NCI-H748 (cell line): Measurements from ENCODE around the gene CHRM3.
A peak's percentile ranks its signal among the peaks of the same experiment; 100 is the strongest.
"Not testable (repeated sequence)": the region's sequence is repeated elsewhere in the genome, so short reads cannot be mapped to it uniquely, and the experiment has no call there.

Source experiments
- DNase-seq: peaks from one replicate; lab custom pipeline; 2025; ENCODE audit not compliant: unreplicated experiment; lab: John Stamatoyannopoulos, UW

Gene CHRM3

DNA sequence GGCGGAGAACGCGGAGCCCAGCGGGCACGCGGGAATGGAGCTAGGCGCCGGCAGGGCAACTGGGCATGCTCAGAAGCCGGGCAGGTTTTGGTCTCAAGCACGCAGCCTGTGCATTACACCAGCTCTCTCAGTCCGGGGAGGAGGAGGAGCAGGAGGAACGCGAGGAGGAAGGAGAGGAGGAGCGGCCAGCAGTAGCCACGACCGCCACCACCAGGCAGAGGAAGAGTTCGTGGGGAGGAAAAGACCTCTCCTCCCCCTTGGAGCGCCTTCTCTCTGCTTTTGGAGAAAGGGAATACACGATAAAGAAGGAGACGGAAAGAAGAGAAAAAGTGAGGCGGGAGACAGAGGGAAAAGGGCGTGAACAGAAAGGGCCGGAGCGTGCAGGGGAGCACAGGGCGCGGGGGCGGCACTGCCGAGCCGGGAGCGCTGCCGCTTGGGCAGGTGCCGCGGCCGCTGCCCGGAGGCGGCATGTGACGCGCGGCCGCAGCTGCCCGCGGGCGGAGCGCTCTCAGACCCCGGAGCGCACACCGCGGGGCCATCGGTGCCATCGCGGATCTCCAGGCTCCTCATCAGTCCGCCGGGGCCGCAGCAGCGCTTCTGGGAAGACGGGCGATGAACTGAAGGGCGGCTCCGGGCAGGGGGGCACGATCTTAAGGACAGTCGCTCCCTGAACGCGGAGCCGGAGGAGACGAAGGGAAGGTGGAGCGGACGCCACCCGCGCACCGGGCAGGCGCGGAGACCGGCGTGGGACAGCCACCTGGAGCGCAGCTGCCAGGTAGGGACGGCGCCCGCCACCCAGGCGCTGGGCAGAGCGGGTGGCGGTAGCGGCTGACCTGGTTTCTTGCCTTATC, at the start of gene CHRM3:
TSS of gene CHRM3 (plus strand) at position 116 of the 851 bp plus-strand sequence. CDS start 520,884 bp downstream, outside the sequence.
- DNase-seq: peak; percentile 83

DNA sequence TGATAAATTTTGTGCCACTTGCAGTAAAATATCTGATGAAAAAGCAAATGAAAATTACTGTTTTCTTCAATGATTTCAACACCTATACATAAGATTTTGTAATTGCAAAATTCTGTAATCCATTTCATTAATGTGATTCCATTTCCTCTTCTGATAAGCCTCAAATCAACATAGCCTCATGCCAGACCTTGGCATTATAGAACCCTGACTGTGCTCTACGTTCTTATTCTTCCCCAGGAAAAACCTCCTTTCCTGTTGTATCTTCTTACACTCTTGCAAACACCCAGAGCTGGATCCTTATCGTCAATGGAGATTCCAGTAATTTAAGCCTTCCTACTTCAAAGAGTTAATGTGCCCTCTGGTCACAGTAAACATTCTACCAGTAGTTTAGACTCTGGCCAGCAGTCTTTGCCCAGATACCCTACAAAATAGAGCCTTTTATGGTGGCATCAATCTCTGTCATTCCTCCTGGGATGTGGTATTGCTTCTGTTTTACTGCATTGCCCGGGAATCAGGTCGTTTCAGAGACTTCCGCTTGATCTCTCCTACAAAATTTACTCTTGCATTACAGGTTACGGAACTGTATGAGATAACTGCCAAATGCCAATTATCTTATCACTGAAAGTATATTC, 48.5 kb upstream of the CHRM3 start:
- no peak for DNase-seq

DNA sequence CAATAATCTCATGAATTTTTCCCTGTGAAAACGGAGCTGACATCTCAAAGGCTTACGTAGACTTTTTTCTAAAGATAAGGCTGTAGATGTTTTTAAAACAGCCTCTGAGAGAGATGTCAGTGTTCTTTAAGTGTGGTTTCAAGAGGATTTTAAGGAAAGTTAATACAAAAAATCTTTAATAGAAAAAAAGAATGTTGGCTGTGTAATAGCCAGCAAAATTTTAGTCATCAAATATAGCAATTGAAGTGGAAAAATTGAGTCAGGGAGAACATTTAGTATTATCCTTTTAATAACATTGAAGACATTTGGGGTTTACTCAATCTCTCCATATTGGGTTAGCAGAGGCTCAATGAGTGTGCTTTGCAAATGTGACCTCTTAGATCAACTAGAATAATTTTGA, 38.6 kb upstream of the CHRM3 start:
- DNase-seq: no peak

DNA sequence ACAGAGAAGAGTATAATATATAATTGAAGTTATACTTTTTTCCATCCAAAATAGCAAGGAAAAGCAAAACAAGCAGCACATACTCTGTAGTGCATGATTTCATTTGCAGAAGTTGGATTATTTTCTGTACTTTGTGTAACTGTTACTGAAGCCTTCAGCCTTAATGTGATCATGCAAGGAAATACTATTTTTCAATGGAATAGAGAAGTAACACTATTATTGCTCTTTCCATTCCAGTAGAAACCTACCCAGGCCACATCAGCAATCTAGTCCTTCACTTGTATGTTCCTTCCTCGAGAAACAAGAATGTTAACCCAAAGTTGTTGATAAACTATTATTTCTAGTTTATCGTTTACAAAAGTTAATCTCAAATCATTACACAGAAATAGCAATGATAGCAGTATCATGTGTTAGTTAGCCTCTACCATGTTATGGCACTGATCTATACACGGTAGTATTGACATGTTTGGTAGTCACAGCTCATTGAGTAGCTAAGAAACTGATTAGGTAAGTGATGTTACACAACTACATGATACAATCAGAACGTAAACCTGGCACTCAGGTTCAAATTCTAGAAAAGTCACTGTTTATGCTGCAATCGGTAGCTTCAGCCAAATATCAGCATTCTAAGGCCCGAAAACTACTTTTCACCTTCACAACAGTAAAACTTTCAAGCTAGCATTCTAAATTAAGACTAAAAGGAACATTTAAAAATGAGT, 37.6 kb upstream of the CHRM3 start:
- DNase-seq: no peak

DNA sequence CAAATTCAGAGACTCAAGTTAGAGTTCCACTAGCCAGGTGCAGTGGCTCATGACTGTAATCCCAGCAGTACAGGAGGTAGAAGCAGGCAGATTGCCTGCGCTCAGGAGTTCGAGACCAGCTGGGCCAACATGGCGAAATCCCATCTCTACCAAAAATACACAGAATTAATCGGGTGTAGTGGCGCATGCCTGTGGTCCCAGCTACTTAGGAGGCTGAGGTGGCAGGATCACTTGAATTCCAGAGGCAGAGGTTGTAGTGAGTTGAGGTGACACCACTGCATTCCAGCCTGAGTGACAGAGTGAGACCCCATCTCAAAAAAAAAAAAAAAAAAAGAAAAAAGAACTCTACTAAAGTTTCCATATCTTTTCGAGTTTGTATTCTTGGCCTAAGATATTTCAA, 36.7 kb upstream of the CHRM3 start:
- no peak for DNase-seq

DNA sequence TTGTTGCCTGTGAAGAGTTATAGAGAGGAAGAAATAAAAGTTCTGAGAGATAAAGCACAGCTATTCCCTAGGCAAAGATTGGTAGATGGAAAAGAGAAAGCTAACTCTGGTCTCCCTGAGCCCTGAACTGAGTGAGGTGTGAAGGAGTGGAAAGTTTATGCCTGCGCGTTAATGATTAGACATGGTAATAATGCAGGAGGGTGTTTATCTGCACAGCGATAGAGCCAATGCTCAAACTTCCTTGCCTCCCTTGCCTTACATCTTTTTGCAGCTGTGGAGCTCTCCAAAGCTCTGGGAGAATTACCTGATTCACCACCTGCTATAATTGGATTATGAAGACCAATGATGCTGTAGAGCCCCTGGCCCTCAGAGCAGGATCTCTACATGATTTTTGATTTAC, 32.8 kb upstream of the CHRM3 start:
- DNase-seq: no peak

DNA sequence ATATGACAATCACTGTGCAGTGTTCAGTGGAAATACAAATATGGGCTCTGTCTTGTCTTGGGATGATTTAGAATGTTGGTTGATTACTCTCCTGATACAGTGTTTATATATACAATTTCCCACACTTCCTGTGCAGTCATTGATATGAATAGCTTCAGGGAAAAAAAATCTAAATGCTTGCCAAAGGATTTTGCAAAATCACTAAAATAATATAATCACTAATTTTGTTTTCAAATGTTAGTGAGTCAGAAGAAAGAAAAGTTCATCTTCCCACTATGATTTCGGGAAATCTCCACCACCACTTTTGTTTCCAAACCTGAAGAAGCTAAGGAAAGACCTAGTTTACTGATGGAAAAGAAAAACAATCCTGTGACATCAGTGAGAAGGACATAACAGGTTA, 32.1 kb upstream of the CHRM3 start:
- DNase-seq: no peak

DNA sequence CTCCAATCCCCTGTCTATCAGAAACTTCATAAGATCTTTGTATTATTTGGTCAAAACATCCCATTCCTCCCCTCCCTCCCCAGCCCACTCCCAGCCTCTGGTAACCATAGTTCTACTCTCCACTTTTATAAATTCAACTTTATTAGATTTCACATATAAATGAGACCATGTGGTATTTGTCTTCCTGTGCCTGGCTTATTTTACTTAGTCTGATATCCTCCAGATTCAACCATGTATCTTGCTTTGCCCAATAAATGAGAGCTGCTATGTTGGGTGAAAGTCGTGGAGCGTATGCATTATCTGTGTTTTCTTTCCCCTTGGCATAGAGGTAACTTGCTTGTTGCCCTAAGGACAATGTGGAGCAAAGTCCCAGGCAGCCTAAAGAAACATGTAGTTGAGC, 28.5 kb upstream of the CHRM3 start:
- no peak for DNase-seq

DNA sequence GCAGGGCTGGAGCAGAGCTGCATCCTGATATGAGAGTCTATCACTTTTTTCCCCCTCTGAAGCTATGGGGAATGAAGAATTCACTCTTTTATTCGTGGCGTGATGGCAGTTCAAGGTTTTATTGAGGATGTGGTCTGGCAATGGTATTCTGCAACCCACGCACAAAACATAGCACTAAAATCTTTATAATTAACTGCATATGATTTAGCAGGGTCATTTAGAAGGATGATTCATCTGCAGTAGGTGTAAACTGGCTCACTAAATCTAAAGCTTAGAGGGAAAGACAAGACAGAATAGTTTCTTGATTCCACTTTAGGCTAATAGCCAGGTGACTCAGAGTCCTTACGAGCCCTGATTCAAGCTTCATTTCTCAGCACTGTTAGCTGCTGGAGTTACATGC, 25.0 kb upstream of the CHRM3 start:
- DNase-seq: no peak

DNA sequence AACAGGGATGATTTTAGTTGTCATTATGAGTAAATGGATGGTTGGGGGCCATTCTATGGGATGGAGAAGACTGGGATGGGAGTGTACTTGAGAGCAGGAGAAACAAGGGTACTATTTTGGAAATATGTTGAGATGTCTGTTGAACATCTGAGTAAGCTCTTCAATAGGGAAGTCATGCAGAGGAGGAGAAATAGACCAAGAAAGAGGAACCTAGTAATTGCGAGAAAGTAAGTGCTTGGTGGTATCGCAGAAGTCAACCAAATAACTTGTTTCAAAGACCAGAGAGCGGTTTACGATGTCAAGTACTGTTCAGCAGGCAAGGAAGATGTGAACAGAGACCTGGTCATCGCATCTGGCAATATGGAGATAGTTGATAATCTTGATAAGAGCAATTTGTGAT, 22.4 kb upstream of the CHRM3 start:
- no peak for DNase-seq

DNA sequence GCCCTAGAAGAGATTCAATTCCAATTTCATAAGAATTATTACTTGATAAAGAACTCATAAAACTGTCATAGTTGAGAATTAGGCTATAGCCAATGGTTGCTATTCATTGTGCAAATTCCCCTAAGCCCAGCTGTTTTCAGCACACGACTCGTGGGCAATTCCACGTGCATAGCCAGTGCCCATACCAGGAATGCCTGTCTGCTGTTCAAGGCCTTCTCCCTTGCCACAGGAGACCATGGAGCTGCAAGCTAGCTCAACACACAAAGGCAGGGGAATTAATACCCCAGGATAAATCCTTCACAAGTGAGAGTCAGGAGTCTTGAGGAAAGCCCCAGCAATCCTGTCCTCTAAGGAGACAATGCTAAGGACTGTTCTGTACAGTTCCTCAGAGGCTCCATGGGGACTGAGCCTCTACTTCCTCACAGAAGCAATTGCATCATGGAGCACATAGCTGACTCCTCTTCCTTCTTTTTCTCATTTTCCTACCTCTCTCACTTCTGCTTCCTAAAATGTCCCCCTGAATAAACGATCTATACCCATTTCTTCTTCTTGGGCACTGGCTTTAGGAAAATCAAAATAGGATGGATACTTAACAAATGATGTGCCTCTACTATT, 19.1 kb upstream of the CHRM3 start:
- DNase-seq: no peak

DNA sequence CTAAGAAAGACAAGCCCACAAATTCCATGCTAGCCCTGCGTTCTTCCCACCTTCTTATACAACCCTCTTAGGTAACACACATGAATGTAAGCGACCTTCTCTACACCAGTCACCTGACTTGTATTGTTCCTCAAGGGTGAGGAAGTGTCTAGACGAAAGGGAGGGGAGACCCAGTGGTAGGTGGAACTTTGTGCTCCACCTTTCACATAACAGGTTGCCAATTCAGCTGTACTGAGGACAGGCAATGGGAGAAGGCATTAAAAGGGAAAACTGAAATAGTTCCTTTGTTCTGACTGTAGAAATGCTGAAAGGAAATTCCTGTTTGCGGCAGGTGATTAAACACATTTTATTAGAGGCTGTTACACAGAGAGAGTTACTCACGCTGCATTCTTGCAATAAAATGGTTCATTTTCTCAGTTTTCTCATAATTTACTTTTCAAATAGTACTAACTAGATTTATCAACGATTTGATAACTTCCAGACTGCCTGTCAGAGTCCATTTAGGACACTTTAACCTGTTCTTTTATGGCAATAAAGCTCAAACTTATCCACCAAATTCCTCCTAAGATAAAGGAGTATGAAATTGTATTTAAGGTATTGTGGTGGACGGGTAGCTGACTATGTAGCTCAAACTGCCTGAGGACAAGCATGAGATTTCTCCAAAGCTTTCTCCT, 17.8 kb upstream of the CHRM3 start:
- no peak for DNase-seq

DNA sequence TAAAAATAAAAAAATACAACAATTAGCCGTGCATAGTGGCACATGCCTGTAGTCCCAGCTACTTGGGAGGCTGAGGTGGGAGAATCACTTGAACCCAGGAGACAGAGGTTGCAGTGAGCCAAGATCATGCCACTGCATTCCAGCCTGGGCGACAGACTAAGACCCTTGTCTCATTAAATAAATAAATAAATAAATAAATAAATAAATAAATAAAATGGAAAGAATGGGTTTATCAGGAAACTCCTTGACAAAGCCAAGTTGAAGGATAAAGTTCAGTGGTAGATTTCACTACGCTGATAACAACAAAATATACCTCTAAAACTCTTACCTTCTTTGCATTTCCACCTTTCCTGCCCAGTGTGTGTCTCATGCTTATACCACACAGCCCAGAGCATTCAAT, 15.5 kb upstream of the CHRM3 start:
- not testable (repeated sequence) for DNase-seq

DNA sequence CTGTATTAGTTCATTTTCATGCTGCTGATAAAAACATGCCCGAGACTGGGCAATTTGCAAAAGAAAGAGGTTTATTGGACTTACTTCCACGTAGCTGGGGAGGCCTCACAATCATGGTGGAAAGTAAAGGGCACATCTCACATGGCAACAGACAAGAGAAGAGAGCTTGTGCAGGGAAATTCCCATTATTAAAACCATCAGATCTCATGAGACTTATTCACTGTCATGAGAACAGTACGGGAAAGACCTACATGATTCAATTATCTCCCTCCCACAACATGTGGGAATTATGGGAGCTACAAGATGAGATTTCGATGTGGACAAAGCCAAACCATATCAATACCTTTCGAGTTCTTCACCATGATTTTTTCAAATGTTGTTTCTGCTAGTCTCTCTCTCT, 3.7 kb upstream of the CHRM3 start:
- no peak for DNase-seq

DNA sequence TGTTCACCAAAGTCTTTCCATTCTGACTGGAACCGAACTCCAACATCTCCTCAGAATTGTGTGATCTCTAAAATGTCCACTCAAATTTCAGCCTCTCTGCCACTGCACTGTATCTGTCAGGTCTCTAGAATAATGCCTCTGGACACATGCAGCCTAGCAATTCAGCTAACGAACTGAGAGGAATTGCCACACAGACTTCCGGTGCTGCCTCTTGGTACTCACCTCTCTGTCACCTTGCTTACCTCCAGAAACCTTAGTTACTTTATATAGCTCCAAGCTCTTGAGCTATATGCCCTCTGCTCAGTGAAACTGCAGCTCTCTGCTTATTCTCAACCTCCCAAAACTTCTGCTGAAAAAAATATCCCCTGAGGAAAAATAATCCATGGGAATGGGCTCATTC, 2.7 kb upstream of the CHRM3 start:
- no peak for DNase-seq

DNA sequence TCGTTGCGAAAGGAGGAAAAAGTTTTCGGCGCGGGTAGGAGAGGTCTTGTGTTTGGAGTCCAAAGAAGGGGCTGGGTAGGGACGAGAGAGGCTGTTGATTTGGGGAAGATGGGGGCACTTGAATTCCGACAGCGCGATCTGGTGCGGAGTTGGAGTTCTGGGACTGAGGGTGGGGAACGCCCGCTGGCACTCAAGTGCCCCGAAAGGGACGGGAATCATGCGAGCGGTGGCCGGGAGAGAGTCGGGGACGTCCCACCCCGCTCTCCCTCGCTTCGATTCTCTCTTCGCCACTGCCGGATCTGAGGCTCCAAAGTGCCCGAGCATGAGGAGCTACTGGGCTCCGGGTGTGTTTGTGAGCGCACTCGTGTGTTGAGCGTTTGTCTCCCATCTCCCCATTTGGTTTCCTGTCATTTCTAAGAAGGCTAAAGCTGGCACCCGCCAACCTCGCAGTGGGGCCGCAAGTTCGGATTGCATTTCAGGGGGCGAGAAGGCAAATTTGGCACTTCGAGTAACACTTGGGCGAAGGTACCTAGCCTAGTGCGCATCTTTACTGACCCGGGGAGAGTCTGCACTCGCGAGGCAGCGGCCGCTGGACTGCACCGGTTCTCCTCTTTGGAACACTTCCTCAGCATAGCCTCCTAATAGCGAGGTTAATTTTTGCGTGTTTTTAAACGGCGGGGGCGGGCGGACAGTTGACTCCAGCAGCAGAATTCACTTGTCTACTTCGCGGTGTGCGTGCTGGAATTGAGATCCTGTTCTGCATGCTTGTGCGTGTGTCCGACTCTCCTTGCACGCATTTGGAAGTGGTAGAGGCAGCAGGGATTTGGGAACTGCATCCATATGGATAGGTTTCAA, 1.2 kb downstream of the CHRM3 start:
- peak; percentile 47 for DNase-seq

DNA sequence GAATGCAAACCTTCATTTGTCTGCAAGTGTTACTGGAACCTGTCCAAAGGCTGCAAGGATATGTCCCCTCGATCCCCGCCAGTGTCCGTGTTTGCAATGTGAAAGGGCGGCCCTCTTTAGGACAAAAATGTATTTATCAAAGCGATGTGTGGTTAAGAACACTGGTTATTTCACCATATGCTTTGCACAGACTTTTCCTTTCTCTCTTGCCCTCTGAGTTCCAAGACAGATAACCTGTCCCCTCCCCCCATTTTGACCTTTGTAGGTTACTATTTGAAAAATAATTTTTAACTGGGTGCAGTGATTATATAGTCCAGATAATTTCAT, 1.8 kb downstream of the CHRM3 start:
- DNase-seq: no peak

DNA sequence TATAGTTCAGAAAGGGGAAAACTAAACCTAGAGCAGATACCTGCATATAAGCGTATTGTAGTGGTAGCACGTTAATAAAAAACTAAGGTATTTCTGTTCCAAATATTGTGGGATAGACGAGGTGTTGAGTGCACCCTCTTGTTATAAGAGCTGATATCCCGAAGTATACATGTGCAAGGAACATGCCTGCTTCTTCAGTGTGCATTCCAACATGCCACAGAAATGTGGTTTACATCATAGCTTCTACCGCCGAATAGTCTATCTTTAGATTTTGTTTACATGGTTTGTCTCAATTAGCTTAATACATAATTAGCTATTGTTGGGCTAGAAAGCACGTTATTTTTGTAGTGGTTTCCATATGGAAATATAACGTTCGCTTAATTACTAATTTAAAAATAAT, 2.2 kb downstream of the CHRM3 start:
- no peak for DNase-seq

DNA sequence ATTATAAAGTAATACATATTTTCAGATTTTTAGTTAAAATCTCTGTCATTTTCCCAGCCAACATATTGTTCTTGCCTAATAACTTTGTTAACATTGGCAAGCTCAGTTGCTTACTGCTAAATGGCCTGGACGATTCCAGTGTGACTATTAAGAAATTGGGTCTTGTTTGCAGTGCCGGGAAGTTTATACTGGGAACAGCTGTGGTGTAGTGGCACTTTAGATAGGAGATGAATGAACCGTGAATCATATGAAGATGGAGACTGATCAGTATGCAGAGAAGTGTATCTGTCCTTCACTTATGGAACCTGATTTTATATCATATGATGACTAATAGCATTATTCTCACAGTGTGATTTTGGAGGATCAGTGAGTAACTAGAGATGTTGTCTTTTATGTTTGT, 3.3 kb downstream of the CHRM3 start:
- DNase-seq: no peak

DNA sequence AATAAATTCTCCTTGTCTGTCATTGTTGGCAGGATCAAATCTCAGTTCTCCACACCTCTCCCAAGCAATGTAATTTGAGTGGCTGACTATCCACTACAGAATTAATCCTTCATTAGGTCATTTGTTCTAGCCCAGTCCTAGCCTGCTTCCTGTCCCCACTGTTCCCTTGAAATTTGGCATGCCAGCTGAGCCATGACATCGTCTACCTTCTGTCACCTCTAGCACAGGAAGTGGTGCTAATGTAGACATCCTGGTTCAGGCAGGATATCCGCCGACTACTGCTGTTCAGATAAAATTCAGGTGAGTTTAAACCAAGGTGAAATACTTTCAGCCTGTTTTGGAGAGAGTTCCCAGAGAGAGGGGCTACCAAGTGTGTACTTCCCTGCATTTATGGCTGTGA, 5.9 kb downstream of the CHRM3 start:
- DNase-seq: no peak
